Stimulated activated CD8-positive, alpha-beta memory T cell treated with anti-CD3 and anti-CD28 coated beads, Interleukin-7, amount 100 ng/mL, for 1 hour (primary cell): ENCODE measurements around the gene ARRB1.
"Not testable (repeated sequence)": the region's sequence is repeated elsewhere in the genome, so short reads cannot be mapped to it uniquely, and the experiment has no call there.

Source experiments
- DNase-seq, 2 donors: peaks; one replicate each; pipeline ENCODE4 v3.0.0-alpha.2; 2020; ENCODE audit warnings: low read depth in 2 of 2

The ARRB1 gene

DNA sequence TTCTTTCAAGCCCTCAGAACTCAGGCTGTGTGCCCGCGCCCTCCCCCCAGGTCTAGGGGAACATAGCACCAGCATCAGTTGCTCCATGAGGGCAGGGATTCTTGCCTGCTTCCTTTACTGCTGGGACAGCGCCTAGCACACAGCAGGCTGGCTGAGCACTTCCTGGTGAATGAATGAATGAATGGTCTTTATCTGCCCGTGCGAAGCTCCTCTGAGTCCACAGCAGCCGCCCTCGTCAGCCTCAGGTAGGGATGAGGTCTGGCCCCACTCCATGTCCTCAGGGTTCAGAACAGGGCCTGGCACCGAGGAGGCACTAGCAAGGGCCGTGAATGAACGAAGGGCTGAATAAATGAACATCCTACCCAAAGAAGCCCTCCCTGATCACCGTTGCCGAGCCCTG, 27.3 kb downstream of the ARRB1 start:
- no peak for DNase-seq

DNA sequence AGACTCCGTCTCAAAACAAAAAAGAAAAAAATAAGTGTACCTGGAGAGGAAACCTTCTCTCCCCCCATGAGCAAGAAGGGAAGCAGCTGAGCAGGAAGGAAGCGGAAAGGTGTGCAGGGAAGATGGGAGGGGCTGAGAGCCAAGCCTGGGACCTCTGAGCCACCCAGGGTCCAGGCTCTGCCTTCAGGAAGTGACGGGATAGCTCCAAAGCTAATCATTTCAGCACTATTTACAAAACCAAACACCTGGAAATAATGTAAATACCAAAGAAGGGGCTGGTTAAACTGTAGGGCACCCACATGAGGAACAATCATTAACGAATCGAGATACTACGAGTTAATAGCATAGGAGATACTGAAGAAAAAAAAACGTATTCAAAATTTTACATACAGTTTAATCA, 27.9 kb downstream of the ARRB1 start:
- no peak for DNase-seq

DNA sequence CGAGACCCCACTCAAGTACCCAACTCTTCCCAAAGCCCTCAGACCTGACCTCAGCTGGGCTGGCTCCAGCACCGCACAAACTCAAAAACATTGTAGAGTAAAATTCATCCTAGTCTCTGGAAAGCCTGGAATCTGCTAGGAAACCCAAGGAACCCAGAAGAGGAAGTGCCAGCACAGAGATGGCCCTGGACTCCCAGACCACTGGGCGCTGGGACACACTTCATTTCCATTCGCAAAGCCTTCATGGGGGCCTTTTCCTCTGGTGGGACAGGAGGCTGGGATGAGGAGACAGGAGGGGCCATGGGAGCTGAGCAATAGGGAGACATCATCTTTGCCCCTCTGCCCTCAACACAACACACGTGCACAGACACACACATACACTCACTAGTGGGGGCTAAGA, 30.8 kb downstream of the ARRB1 start:
- DNase-seq: no peak

DNA sequence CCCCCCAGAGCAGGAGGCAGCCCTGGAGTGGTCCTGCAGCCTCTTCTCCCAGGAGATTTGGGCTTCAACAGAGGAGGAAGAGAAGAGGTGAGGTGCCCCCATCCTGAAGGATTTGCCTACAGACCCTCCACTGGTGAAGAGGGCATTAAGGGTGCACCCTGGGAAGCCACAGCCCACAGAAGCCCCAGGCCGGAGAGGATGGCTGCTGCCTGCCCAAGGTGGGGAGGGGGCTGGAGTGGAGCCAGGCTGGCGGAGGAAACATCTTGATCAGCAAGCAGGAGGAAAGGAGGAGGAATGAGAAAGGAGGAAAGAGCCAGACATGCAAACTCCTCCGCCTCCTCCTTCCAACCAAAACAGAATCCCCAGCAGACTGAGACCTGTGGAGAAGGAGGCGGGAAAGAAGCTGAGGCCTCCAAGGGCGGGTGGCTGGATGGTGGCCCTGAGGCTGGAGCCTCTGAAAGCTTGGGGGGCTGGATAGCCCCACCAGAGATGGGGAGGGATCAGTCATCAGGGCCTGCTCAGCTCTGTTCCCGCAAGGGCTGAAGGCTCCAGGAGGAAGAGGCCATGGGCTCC, 31.3 kb downstream of the ARRB1 start:
- DNase-seq: no peak

DNA sequence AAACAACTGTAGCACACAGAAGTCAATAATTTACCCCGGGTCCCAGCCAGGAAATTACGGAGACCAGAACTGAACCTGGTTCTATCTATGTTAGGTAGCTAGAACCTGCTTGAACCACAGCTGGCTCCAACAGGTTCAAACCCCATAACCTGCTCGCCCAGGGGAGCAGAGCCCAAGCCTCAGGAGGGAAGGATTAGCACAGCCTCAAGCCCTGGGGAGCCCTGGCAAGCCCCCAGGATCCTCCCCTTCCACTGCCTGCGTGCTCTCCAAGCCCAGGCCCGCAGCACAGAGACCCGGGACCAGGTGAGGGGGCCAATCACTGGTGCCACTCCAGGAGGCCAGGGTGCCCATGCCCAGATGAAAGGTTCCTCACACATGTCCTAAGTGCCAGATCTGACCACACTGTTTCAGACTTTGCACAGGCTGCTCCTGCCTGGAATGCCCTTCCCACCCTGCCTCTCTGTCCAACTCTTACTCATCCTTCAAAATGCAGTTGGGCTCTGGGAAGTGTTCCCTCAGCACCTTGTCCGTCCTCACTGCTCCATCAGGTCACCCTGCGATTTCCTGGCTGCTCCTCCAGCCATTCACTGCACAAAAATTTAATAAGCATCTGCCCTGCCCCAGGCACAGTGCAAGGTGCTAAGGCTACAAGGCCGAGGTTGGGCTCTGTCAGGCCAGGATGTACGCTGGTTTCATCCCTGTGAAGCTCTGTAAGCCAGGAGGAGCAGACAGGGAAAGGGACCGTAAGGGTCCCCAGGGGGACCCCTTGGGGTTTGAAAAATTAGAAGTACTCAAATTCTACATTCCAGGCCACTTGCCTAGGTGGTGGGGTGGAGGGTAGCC, 32.2 kb downstream of the ARRB1 start:
- DNase-seq: no peak

DNA sequence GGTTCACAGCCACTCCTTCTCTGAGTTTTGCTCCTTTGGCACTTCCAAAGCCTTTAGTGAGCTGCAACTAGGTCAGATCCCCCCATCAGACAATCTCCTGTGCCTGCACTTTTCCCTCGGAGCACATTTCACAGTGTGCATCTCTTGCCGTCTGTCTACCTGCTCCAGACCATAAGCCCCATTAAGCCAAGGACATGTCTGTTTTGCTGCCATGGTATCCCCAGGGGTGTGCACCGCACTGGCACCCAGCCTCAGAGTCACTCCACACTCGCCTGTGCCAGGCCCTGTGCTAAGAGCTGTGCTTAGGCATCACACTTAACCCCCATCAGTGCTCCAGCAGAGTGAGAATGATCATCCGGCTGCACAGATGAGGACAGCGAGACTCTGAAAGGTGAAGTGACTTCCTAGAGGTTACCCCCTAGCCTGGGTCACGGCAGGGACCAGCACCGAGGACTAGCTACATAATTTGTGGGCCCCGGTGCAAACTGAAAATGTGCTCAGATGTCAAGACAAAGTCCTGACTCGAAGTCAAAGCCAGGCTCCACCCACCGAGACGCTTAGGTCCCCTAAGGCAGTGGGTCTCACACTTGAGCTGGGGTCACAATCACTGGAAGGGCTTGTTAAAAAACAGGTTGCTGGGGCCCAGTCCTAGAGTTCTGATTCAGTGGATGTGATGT, 33.9 kb downstream of the ARRB1 start:
- DNase-seq: no peak

DNA sequence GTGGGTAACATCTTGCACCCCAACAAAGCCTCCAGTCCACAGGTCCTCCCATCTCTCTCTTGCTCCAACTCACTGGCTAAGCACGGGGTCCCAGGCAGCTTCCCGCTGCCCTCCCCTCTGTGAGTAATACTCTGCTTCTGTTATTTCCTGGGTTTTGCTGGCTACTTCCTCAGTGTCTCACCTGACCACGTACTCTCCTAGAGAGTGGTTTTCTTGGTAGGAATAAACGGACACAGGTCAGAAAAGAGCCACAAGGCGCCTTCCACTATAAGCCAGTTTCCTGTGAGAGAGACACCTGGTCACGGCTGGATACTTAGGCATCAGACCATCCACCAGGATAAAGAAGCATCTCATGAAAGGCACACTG, 36.0 kb downstream of the ARRB1 start:
- DNase-seq: no peak

DNA sequence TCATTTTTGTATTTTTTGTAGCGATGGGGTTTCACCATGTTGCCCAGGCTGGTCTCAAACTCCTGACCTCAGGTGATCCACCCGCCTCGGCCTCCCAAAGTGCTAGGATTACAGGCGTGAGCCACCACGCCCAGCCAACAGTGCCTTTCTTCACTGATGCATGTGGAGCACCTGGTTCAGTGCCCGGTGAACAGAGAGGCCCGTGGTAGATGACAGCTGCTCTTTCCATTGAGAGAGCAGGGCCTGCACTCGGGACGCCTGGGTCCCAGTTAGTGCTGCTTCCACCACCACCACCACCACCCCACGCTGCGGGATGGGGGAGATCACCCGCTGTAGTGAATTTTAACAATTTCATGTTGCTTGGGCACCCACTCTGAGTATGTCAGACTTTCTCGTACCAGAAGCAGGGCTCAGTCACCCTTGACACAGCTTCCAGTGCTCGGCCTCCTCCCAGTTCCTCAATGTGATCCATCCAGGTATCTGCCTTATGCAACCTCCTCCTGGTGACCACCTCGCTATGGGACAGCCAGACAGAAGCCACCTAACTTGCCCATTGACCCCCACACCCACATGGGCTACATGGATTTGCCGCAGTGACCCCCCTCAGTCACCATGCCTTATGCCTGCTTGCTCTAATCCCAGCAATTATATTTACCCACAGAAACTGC, 36.6 kb downstream of the ARRB1 start:
- no peak for DNase-seq

DNA sequence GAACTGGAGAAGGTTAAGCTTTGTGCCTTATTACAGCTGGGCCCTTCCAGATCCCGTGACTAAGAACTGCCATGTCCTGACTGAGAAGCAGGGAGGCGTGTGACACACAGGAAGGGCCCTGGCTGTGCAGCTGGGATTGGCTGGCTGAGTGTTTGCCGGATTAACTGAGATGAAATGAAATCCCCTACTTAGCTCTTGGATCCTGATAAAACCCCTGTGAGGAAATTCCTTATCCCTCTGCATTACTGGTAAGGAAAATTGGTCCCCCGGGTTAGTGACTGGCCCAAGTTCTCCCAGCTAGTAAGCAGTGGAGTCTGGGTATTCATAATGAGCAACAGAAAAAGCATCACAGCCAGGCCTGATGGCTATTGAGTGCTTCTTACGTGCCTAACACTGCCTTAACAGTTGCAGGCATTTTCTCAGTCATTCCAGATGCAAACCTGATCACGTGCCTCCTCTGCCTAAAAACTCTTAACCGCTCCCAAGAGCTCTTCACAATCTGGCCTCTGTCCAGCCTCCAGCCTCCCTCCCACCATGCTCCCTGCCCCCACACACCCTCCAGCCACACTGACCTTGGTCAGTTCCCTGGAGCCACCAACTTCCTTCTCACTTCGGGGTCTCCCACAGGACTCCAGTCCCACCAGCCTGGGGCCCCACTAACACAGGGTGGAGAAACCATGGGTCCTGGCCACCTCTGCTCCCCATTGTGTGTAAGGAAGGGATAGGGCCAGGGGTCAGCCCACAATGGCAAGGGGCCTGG, 37.8 kb downstream of the ARRB1 start:
- DNase-seq: no peak

DNA sequence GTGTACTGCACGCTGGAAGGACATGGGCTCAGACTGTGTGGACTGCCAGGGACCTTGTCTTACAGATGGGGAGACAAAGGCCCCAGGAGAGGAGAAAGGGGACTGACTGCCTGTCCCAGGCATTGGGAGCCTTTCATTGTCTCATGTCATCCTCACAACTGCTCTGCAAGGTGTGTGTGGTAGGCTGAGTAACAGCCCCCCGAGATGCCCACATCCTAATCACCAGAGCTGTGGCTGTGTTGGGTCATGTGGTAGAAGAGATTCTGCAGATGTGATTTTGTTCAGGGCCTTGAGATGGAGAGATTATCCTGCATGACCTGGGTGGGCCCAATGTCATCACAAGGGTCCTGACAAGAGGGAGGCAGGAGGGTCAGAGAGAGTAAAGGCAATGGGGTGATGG, 39.1 kb downstream of the ARRB1 start:
- no peak for DNase-seq

DNA sequence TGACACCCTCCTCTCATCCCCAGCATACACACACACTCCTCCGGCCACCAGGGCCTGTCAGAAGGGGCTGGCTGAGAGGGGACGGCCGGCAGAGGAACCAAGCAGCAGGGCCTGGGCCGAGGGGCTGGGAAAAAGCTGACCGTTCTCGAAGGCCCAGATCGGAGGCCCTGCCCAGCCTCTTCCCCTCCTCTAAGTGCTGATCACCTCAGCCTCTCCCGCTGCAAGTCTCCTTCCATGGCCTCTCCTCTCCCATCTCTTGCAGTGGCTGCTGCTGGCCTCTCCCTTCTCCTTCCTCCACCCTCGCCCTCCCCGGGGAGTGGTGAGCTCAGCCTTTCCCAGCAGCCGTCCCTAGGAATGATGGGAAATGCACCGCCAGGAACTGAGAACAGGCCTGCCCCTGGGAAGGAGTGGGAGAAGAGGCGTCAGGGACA, 39.6 kb downstream of the ARRB1 start:
- no peak for DNase-seq

DNA sequence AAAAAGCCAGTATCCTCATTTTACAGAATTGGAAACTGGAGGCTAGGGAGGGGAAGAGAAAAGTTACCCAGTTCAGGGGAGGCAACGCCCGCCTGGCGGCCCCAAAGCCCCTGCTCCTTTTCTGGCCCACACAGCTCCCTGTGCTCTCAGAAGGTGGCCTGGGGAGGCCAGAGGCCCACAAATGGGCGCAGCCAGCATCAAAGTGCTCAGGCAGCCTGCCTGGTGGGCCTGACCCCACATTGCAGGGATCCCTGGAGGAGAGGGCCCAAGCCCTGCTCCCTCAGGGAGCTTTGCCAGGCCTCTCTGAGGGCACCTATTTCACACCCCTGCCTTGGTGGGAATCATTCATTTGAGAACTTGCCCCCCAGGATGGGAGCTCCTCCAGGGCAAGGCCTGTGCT, 42.5 kb downstream of the ARRB1 start:
- DNase-seq: no peak

DNA sequence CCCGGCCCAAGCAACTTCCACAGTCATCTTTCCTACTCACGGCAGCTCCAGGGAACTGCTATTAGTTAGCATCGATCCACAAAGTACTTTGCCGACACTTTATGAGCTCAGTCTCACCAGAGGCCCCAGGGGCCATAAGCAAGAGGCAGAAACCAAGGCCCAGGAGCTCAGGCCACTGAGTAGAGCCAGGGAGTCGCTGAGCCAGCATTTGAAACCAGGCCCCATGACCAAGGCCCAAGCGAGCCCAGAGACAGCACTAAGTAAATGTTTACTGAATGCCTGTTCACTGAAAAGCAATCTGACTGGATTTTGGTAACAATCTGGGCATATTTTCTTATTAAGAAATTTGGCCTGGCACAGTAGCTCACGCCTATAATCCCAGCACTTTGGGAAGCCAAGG, 43.3 kb downstream of the ARRB1 start:
- no peak for DNase-seq

DNA sequence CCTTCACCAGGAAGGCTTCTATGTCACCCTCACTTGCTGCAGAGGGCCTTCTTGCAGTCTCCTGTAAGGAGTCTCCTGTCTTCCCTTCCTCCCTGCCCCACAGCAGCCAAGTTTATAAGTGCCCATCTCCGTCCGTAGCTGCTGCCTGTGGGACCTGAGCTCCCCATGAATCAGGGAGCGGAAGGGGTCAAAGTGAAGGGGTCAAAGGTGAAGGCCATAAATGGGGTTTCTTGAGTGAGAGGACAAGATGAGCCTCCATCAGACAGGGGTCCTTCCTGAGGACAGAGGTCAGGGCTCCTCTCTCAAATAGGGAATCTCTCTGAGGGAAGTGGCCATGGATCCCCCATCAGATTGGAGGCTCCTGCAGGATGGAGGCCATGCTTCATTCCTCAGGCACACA, 44.4 kb downstream of the ARRB1 start:
- no peak for DNase-seq

DNA sequence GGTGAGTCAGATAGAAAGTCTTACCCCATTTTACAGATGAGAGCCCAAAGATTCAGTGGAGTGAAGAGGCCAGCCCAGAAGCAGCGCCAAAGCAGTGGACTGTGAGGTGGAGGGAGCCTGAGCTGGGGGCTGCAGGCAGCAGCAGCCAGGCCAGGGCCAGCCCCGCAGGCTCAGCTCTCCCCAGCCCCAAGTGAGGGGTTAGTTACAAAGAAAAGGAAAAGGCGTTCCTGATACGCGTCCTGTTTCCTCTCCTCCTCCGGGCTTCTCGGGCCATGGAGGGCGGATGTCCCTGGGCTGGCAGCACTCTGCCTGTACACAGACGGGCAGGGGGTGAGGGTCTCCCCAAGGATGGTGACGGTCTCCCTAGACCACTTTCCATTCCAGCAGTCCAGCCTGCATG, 44.9 kb downstream of the ARRB1 start:
- DNase-seq: no peak

DNA sequence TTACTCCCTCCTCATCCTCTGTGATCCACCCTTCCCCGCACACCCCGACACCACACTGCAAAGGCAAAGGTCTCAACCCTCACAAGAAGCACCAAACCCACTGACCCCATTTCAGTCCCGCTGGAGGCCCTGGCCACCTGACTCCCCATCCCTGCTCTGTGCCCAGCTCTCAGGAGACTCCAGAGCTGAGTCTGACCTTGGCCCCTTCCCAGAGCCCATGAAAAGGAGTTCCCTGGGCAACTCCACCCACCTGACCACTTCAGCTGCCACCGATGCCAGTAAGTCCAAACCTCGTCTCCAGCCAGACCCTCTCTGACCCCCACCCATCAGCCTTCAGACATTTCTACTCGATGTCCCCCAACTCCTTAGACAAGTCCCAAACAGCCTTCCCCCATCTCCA, 45.5 kb downstream of the ARRB1 start:
- no peak for DNase-seq

DNA sequence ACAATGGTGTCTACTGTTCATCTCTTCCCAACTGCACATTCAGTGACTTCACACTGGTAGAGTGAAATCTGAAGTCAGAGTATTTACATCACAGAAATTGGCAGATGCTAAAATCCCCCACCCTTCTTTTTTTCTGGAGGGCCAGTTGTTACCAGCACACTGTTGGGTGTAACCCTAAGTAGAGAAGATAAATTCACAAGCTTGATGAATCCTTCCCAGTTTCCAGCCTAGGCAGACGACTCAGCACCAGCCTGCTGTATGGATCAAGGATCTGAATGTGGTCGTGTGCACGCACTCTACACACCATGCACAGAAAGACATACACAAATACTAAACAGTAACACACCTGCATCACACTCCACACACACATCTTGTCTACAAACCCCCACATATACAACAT, 46.0 kb downstream of the ARRB1 start:
- no peak for DNase-seq

DNA sequence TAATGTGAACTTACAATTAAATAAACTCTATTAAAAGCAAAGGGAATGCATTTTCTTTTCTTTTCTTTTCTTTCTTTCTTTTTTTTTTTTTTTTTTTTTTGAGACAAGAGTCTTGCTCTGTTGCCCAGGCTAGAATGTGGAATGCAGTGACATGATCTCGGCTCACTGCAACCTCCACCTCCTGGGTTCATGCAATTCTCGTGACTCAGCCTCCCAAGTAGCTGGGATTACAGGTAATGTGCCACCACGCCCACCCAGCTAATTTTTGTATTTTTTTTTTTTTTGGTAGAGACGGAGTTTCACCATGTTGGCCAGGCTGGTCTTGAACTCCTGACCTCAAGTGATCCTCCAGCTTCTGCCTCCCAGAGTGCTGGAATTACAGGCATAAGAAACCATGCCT, 46.5 kb downstream of the ARRB1 start:
- not testable (repeated sequence) for DNase-seq

DNA sequence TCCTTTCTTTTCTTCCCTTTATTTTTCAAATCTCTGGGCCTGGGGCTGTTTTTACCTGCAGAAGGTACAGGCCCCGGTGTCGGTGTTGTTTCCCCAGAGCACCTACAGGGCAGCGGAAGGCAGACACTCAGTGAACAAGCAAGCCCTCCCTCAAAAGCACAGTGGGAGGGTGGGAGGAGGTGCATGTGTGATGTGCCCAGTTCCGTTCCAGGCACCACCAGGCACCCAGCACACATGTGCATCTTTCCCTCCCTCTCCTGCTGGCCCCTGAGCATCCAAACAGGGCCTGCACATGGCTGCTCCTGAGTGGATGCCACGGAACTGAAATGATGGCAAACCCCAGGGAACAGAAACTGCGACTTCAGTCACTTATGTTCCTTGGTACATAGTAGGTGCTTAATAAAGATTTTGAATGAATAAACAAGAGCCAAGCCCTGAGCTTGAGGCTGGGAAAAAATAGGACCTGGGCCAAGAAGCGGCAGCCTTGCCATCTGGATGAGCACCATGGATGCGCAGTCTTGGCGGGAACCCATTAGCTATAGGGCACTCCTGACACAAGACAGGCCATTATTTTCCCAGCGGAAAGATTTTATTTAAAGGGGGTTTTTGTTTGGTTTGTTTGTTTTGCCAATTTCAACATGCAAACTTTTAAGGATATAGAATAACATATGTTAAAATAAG, 47.8 kb downstream of the ARRB1 start:
- DNase-seq: no peak

DNA sequence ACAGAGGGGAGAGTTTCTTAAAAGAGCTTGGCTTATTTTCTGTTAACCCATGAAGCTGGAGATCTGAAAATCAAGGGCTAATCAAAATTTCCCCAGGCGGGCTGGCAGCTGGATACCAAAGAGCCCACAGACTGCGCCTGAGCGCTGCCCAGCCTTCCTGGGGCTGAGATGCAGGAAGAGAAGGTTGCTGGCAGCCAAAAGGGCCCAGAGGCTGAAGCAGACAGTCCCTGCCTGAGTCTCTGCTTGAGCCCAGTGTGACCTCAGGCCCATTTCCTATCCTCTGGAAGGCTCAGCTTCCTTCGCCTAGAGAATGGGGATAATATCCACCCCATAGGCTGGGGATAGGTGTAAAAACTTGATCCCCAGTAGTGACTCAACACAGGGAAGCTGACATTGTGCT, 49.1 kb downstream of the ARRB1 start:
- no peak for DNase-seq

DNA sequence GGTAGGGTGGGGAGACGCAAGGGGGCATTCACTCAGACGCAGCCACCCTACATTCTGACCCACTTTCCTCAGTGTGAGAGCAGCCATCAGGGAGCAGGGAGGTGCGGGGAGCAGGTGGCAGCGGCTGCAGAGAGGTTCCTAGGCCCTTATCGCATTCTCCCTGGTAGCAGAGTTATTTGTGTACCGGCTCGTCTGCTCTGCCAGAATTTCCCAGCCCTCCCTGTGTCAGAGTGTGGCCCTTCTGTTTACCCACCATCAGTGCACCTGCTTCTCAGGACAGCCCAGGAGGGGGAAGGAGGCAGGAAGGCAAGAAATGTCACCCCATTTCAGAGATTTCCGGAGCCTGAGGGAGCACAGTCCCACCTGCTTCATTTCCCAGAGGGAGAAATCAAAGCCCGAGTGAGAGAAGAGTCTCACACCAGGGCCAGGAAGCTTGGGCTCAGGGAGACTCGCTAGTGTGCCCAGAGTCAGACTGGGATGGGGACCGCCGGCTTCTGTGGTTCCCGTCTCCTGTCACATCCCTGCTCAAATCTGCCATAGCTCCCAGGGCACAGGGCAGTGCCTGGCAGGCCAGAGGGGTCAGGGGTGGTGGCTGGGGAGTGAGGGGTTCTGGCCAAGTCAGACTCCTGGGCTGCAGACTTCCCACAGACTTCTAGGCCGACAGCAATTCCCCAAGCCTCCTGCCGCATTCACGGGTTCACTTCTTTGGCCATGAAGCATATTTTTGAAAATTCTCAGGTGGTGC, 49.7 kb downstream of the ARRB1 start:
- no peak for DNase-seq
